WTC11 (cell line): Measurements from ENCODE around the gene ZDHHC19. TPM values are rescaled to one million over a fixed set of nuclear protein-coding genes. Genes with fewer than 3 reads are reported as not detected.

ENCODE experiments used
- ATAC-seq: fragments of 200-7000 bp; cut with Tn5 transposase; 2 replicates; pipeline ENCODE4 v1.10.0; 2021; ENCODE audit warnings: mild to moderate bottlenecking, moderate library complexity
- CTCF ChIA-PET: fragments of 300-600 bp; sonication (Branson Sonifier 250); formaldehyde crosslinking; loops from one replicate; lab custom pipeline; 2021; ENCODE audit warnings: antibody characterized with exemption; lab: Charles Lee
- POLR2A ChIA-PET: fragments of 350-600 bp; sonication (Branson Sonifier 250); formaldehyde crosslinking; loops from one replicate; lab custom pipeline; 2021; ENCODE audit warnings: antibody characterized with exemption; lab: Charles Lee
- DNase-seq: peaks from one replicate; pipeline ENCODE4 v3.0.0; 2021; ENCODE audit warnings: low spot score
- H3K27ac Mint-ChIP-seq: 2 replicates; pipeline ENCODE4 v1.8.0; 2021; ENCODE audit warnings: mixed read lengths
- H3K27me3 Mint-ChIP-seq: 2 replicates; pipeline ENCODE4 v1.8.0; 2021; ENCODE audit warnings: low read depth, mild to moderate bottlenecking, moderate library complexity, mixed read lengths
- H3K36me3 Mint-ChIP-seq: 2 replicates; pipeline ENCODE4 v1.8.0; 2021; ENCODE audit warnings: mixed read lengths
- H3K4me1 Mint-ChIP-seq: 2 replicates; pipeline ENCODE4 v1.8.0; 2022; ENCODE audit warnings: mixed read lengths
- H3K4me3 Mint-ChIP-seq: 2 replicates; pipeline ENCODE4 v1.8.0; 2021; ENCODE audit warnings: mild to moderate bottlenecking, moderate library complexity, mixed read lengths
- H3K9me3 Mint-ChIP-seq: 2 replicates; pipeline ENCODE4 v1.8.0; 2021; ENCODE audit warnings: mixed read lengths
- AFF4 ChIP-seq: sonication (generic); formaldehyde crosslinking; IDR thresholded peaks from 2 replicates; pipeline ENCODE4 v1.8.1; 2023; ENCODE audit warnings: mild to moderate bottlenecking, missing genetic modification reagents, borderline replicate concordance
- ARID4B ChIP-seq: sonication (generic); formaldehyde crosslinking; IDR thresholded peaks from 2 replicates; pipeline ENCODE4 v1.8.0; 2023; ENCODE audit warnings: missing genetic modification reagents, mild to moderate bottlenecking, borderline replicate concordance
- E2F1 ChIP-seq: sonication (generic); formaldehyde crosslinking; IDR thresholded peaks from 2 replicates; pipeline ENCODE4 v1.8.0; 2022; ENCODE audit warnings: mild to moderate bottlenecking, missing genetic modification reagents
- ERG ChIP-seq: fragments of 250-450 bp; sonication (Bioruptor Pico); IDR thresholded peaks from 2 replicates; pipeline ENCODE4 v1.8.0; 2021; ENCODE audit warnings: mild to moderate bottlenecking
- ETV6 ChIP-seq: sonication (generic); formaldehyde crosslinking; IDR thresholded peaks from 2 replicates; pipeline ENCODE4 v1.8.1; 2022; ENCODE audit warnings: mild to moderate bottlenecking, missing genetic modification reagents
- IRF2 ChIP-seq: sonication (generic); formaldehyde crosslinking; IDR thresholded peaks from 2 replicates; pipeline ENCODE4 v1.8.0; 2022; ENCODE audit warnings: low read depth, missing genetic modification reagents, borderline replicate concordance
- SOX15 ChIP-seq: fragments of 250-450 bp; sonication (Bioruptor Pico); IDR thresholded peaks from 2 replicates; pipeline ENCODE4 v1.9.0; 2021; ENCODE audit warnings: mild to moderate bottlenecking
- SP1 ChIP-seq: sonication (generic); formaldehyde crosslinking; conservative IDR thresholded peaks from 2 replicates; pipeline ENCODE4 v1.8.1; 2022; ENCODE audit warnings: missing genetic modification reagents
- USF1 ChIP-seq: sonication (generic); formaldehyde crosslinking; IDR thresholded peaks from 2 replicates; pipeline ENCODE4 v1.8.0; 2022; ENCODE audit warnings: mild to moderate bottlenecking, missing genetic modification reagents
- ZBTB21 ChIP-seq: sonication (generic); formaldehyde crosslinking; IDR thresholded peaks from 2 replicates; pipeline ENCODE4 v1.8.1; 2023; ENCODE audit warnings: mild to moderate bottlenecking, missing genetic modification reagents, borderline replicate concordance
- ZNF121 ChIP-seq: sonication (generic); formaldehyde crosslinking; IDR thresholded peaks from 2 replicates; pipeline ENCODE4 v1.8.0; 2023; ENCODE audit warnings: missing genetic modification reagents
- ZNF219 ChIP-seq: sonication (generic); formaldehyde crosslinking; IDR thresholded peaks from 2 replicates; pipeline ENCODE4 v1.8.0; 2023; ENCODE audit warnings: missing genetic modification reagents, mild to moderate bottlenecking, borderline replicate concordance
- ZNF416 ChIP-seq: fragments of 250-450 bp; sonication (Bioruptor Pico); IDR thresholded peaks from 2 replicates; pipeline ENCODE4 v1.9.0; 2021; ENCODE audit warnings: mild to moderate bottlenecking, inconsistent platforms
- ZNF425 ChIP-seq: fragments of 250-450 bp; sonication (Bioruptor Pico); conservative IDR thresholded peaks from 2 replicates; pipeline ENCODE4 v1.9.0; 2021; ENCODE audit warnings: mild to moderate bottlenecking
- total RNA-seq: library from RNA; stranded (reverse); gene quantifications from 3 replicates; pipeline ENCODE4 v1.2.3, GENCODE V29; 2021
- TF ChIP-seq, protein P1 (sequence below): fragments of 200-600 bp; IDR thresholded peaks from 2 replicates; pipeline ENCODE4 v1.8.0; 2022; ENCODE audit warnings: antibody characterized with exemption
- TF ChIP-seq, protein P2 (sequence below): sonication (generic); formaldehyde crosslinking; IDR thresholded peaks from 2 replicates; pipeline ENCODE4 v1.8.0; 2023; ENCODE audit warnings: mild to moderate bottlenecking, missing genetic modification reagents
- TF ChIP-seq, protein P3 (sequence below): sonication (generic); formaldehyde crosslinking; IDR thresholded peaks from 2 replicates; pipeline ENCODE4 v1.8.1; 2022; ENCODE audit warnings: missing genetic modification reagents, borderline replicate concordance

ZDHHC19 gene
- total RNA-seq, 1 experiment from 2014 or later: 4.4 TPM

DNA sequence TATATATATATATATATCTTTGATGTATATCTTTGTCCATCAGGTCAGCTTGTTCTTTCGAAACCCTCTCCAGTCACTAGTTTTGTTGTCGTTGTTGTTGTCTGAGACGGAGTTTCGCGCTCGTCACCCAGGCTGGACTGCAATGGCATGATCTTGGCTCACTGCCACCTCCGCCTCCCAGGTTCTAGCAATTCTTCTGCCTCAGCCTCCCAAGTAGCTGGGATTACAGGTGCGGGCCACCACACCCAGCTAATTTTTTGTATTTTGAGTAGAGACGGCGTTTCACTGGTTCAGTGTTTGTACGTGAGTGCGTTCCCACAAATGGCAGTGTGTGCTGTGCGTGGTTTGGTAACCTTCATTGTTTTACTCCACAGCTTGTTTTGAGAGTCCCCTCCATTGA lies 51.7 kb downstream of the ZDHHC19 start:
- ATAC-seq (no peak), DNase-seq (no peak)
- peak overlapping the region; percentile 63 for H3K27ac Mint-ChIP-seq
- H3K4me1 Mint-ChIP-seq: peaks cover 34% of the 10 kb centered on the region
- POLR2A ChIA-PET: no interaction called here
- CTCF ChIA-PET: interaction anchor here (0.6 to 1.4 kb wide), 5 partner anchors 20 to 369 kb away, joined by 3 to 4 read pairs (median 3); no protein-coding TSS in a partner anchor
- H3K27me3 Mint-ChIP-seq: no peaks in the 10 kb centered on the region; the same call in 1 of the 2 replicates
- no peaks in the 10 kb centered on the region for H3K36me3 Mint-ChIP-seq
- no peak overlapping the region for H3K4me3 Mint-ChIP-seq
- H3K9me3 Mint-ChIP-seq: no peaks in the 10 kb centered on the region
- TF ChIP-seq ARID4B (CRISPR knock-in tag) (no peak), USF1 (CRISPR knock-in tag) (no peak), SOX15 (no peak), ETV6 (CRISPR knock-in tag) (no peak), ZNF425 (CRISPR knock-in tag) (no peak), AFF4 (CRISPR knock-in tag) (no peak), ZNF219 (no peak), ZNF416 (CRISPR knock-in tag) (no peak), ZBTB21 (no peak), E2F1 (CRISPR knock-in tag) (no peak), SP1 (CRISPR knock-in tag) (no peak), ERG (no peak), ZNF121 (CRISPR knock-in tag) (no peak), IRF2 (CRISPR knock-in tag) (no peak)
- TF ChIP-seq, protein P1, sequence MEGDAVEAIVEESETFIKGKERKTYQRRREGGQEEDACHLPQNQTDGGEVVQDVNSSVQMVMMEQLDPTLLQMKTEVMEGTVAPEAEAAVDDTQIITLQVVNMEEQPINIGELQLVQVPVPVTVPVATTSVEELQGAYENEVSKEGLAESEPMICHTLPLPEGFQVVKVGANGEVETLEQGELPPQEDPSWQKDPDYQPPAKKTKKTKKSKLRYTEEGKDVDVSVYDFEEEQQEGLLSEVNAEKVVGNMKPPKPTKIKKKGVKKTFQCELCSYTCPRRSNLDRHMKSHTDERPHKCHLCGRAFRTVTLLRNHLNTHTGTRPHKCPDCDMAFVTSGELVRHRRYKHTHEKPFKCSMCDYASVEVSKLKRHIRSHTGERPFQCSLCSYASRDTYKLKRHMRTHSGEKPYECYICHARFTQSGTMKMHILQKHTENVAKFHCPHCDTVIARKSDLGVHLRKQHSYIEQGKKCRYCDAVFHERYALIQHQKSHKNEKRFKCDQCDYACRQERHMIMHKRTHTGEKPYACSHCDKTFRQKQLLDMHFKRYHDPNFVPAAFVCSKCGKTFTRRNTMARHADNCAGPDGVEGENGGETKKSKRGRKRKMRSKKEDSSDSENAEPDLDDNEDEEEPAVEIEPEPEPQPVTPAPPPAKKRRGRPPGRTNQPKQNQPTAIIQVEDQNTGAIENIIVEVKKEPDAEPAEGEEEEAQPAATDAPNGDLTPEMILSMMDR: no peak
- TF ChIP-seq, protein P2, sequence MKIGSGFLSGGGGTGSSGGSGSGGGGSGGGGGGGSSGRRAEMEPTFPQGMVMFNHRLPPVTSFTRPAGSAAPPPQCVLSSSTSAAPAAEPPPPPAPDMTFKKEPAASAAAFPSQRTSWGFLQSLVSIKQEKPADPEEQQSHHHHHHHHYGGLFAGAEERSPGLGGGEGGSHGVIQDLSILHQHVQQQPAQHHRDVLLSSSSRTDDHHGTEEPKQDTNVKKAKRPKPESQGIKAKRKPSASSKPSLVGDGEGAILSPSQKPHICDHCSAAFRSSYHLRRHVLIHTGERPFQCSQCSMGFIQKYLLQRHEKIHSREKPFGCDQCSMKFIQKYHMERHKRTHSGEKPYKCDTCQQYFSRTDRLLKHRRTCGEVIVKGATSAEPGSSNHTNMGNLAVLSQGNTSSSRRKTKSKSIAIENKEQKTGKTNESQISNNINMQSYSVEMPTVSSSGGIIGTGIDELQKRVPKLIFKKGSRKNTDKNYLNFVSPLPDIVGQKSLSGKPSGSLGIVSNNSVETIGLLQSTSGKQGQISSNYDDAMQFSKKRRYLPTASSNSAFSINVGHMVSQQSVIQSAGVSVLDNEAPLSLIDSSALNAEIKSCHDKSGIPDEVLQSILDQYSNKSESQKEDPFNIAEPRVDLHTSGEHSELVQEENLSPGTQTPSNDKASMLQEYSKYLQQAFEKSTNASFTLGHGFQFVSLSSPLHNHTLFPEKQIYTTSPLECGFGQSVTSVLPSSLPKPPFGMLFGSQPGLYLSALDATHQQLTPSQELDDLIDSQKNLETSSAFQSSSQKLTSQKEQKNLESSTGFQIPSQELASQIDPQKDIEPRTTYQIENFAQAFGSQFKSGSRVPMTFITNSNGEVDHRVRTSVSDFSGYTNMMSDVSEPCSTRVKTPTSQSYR (CRISPR knock-in tag): no peak
- TF ChIP-seq, protein P3, sequence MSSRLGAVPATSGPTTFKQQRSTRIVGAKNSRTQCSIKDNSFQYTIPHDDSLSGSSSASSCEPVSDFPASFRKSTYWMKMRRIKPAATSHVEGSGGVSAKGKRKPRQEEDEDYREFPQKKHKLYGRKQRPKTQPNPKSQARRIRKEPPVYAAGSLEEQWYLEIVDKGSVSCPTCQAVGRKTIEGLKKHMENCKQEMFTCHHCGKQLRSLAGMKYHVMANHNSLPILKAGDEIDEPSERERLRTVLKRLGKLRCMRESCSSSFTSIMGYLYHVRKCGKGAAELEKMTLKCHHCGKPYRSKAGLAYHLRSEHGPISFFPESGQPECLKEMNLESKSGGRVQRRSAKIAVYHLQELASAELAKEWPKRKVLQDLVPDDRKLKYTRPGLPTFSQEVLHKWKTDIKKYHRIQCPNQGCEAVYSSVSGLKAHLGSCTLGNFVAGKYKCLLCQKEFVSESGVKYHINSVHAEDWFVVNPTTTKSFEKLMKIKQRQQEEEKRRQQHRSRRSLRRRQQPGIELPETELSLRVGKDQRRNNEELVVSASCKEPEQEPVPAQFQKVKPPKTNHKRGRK: no peak
